H1 (cell line): ENCODE measurements around the gene ASTN1. TPM values are rescaled to one million over a fixed set of nuclear protein-coding genes. Genes with fewer than 3 reads are reported as not detected.

ENCODE experiments used
- CTCF ChIA-PET: fragments of 300-600 bp; sonication (Branson Sonifier 250); formaldehyde crosslinking; loops from one replicate; lab custom pipeline; 2021; ENCODE audit not compliant: partially characterized antibody; lab: Charles Lee
- POLR2A ChIA-PET: fragments of 300-600 bp; sonication (Branson Sonifier 250); formaldehyde crosslinking; loops from one replicate; lab custom pipeline; 2021; ENCODE audit warnings: inconsistent platforms; ENCODE audit not compliant: partially characterized antibody; lab: Charles Lee
- DNase-seq, 2 experiments: peaks; one replicate each; pipeline versions ENCODE4 v3.0.0 to v3.0.0-alpha.2; 2010 to 2022; ENCODE audit warnings: low spot score in 2 of 2, low read depth in 1 of 2, mixed read lengths in 1 of 2
- FAIRE-seq: peaks from 2 replicates; lab custom pipeline; 2011; peaks lifted over from hg19 to GRCh38; lab: Jason Lieb, UNC
- H2AFZ ChIP-seq: 2 replicates; pipeline ENCODE4 v1.8.1; 2012; ENCODE audit warnings: low read length, inconsistent platforms
- H2AK5ac ChIP-seq: 2 replicates; pipeline ENCODE4 v1.6.1; 2013; ENCODE audit warnings: low read depth, low read length
- H2BK120ac ChIP-seq: replicated peaks from 2 replicates; pipeline ENCODE3; 2013; ENCODE audit warnings: low read depth, low read length, inconsistent platforms
- H2BK12ac ChIP-seq: 2 replicates; pipeline ENCODE4 v1.6.1; 2013; ENCODE audit warnings: low read depth, low read length
- H2BK15ac ChIP-seq: 2 replicates; pipeline ENCODE4 v1.6.1; 2013; ENCODE audit warnings: low read length
- H2BK20ac ChIP-seq: 2 replicates; pipeline ENCODE4 v1.6.1; 2013; ENCODE audit warnings: low read length
- H2BK5ac ChIP-seq: 2 replicates; pipeline ENCODE4 v1.6.1; 2013; ENCODE audit warnings: low read depth, low read length
- H3K14ac ChIP-seq: 2 replicates; pipeline ENCODE4 v1.6.1; 2013; ENCODE audit warnings: inconsistent platforms; ENCODE audit not compliant: insufficient read length
- H3K18ac ChIP-seq: 2 replicates; pipeline ENCODE4 v1.6.1; 2013; ENCODE audit warnings: low read length; ENCODE audit errors: extremely low read depth
- H3K23ac ChIP-seq: 2 replicates; pipeline ENCODE4 v1.6.1; 2013; ENCODE audit warnings: inconsistent platforms; ENCODE audit not compliant: insufficient read length
- H3K23me2 ChIP-seq: 2 replicates; pipeline ENCODE4 v1.6.1; 2013; ENCODE audit warnings: low read depth, low read length
- H3K27ac ChIP-seq: 2 replicates; pipeline ENCODE4 v1.6.1; 2011; ENCODE audit warnings: low read depth, low read length, inconsistent platforms
- H3K27me3 ChIP-seq, 4 experiments: replicated peaks in 1 of 4; 1 replicate in 1 of 4; 2 replicates in 3 of 4; pipeline versions ENCODE4 v1.6.1 to v1.8.1; 2011 to 2013; ENCODE audit warnings: low read length in 3 of 4, mild to moderate bottlenecking in 3 of 4, inconsistent platforms in 2 of 4, mixed read lengths in 2 of 4, moderate library complexity in 1 of 4; ENCODE audit not compliant: control insufficient read depth in 3 of 4, insufficient read depth in 3 of 4; ENCODE audit errors: extremely low read depth in 1 of 4
- H3K36me3 ChIP-seq, 4 experiments: 2 replicates each; pipeline versions ENCODE4 v1.6.1 to v1.8.1; 2011 to 2013; ENCODE audit warnings: mild to moderate bottlenecking in 4 of 4, low read length in 3 of 4, moderate library complexity in 2 of 4, control low read depth in 1 of 4, inconsistent platforms in 1 of 4; ENCODE audit not compliant: insufficient read depth in 4 of 4, control insufficient read depth in 2 of 4
- H3K4ac ChIP-seq: replicated peaks from 2 replicates; pipeline ENCODE3; 2013; ENCODE audit warnings: low read length, low read depth, mixed read lengths, inconsistent platforms; ENCODE audit not compliant: insufficient read length
- H3K4me1 ChIP-seq, 4 experiments: replicated peaks in 1 of 4; 1 replicate in 1 of 4; 2 replicates in 3 of 4; pipeline versions ENCODE4 v1.6.1 to v1.8.1; 2011 to 2013; ENCODE audit warnings: low read length in 3 of 4, inconsistent platforms in 2 of 4, mixed read lengths in 1 of 4; ENCODE audit not compliant: insufficient read depth in 4 of 4, control insufficient read depth in 3 of 4
- H3K4me2 ChIP-seq, 2 experiments: 2 replicates each; pipeline versions ENCODE4 v1.6.1 to v1.8.1; 2011 to 2013; ENCODE audit warnings: low read depth in 2 of 2, low read length in 2 of 2, control low read depth in 1 of 2, inconsistent platforms in 1 of 2, mild to moderate bottlenecking in 1 of 2; ENCODE audit not compliant: insufficient read depth in 1 of 2
- H3K4me3 ChIP-seq, 4 experiments: fragments of 200-600, 300-600 bp in 1 of 4; sonication (generic), shearing (Covaris generic), sonication (Bioruptor Twin) in 1 of 4; 2 replicates each; pipeline versions ENCODE4 v1.5.1 to v1.8.1; 2011 to 2016; ENCODE audit warnings: low read length in 4 of 4, low read depth in 3 of 4, control low read depth in 2 of 4, inconsistent platforms in 2 of 4, mild to moderate bottlenecking in 2 of 4, mixed read lengths in 1 of 4, moderate library complexity in 1 of 4; ENCODE audit not compliant: insufficient read depth in 2 of 4; ENCODE audit errors: extremely low read depth in 1 of 4
- H3K56ac ChIP-seq: replicated peaks from 2 replicates; pipeline ENCODE3; 2013; ENCODE audit warnings: low read depth, mild to moderate bottlenecking, mixed read lengths, low read length, inconsistent platforms; ENCODE audit not compliant: insufficient read length
- H3K79me1 ChIP-seq: 2 replicates; pipeline ENCODE4 v1.6.1; 2013; ENCODE audit warnings: low read depth, low read length, control low read depth
- H3K79me2 ChIP-seq, 2 experiments: 2 replicates each; pipeline versions ENCODE4 v1.6.1 to v1.8.1; 2012 to 2013; ENCODE audit warnings: low read length in 2 of 2, mild to moderate bottlenecking in 2 of 2, inconsistent platforms in 1 of 2; ENCODE audit not compliant: insufficient read depth in 2 of 2, control insufficient read depth in 1 of 2
- H3K9ac ChIP-seq, 4 experiments: replicated peaks in 1 of 4; 1 replicate in 1 of 4; 2 replicates in 3 of 4; pipeline versions ENCODE4 v1.6.1 to v1.8.1; 2011 to 2013; ENCODE audit warnings: low read depth in 3 of 4, low read length in 3 of 4, control low read depth in 2 of 4, mild to moderate bottlenecking in 2 of 4, moderate library complexity in 2 of 4, inconsistent platforms in 1 of 4; ENCODE audit errors: extremely low read depth in 1 of 4
- H3K9me3 ChIP-seq, 2 experiments: 2 replicates each; pipeline versions ENCODE4 v1.6.1 to v1.8.1; 2012 to 2013; ENCODE audit warnings: mild to moderate bottlenecking in 2 of 2, moderate library complexity in 2 of 2, control low read depth in 1 of 2, inconsistent platforms in 1 of 2, low read depth in 1 of 2, low read length in 1 of 2, mixed read lengths in 1 of 2; ENCODE audit not compliant: insufficient read depth in 2 of 2
- H4K20me1 ChIP-seq, 2 experiments: replicated peaks in 1 of 2; 2 replicates each; pipeline versions ENCODE3 to v1.8.1; 2011 to 2013; ENCODE audit warnings: inconsistent platforms in 2 of 2, low read length in 2 of 2, mild to moderate bottlenecking in 1 of 2; ENCODE audit not compliant: insufficient read depth in 2 of 2, control insufficient read depth in 1 of 2
- H4K5ac ChIP-seq: 2 replicates; pipeline ENCODE4 v1.6.1; 2013; ENCODE audit warnings: low read length, low read depth, mixed read lengths, inconsistent platforms; ENCODE audit not compliant: insufficient read length
- H4K8ac ChIP-seq: 2 replicates; pipeline ENCODE4 v1.8.0; 2013; ENCODE audit warnings: mild to moderate bottlenecking, moderate library complexity, low read length, inconsistent platforms; ENCODE audit not compliant: insufficient read depth; ENCODE audit errors: extremely low read depth
- H4K91ac ChIP-seq: replicated peaks from 2 replicates; pipeline ENCODE3; 2013; ENCODE audit warnings: low read length, mixed read lengths, inconsistent platforms; ENCODE audit not compliant: insufficient read length
- BRCA1 ChIP-seq: IDR thresholded peaks from 2 replicates; pipeline ENCODE4 v1.6.1; 2012; ENCODE audit warnings: low read depth, low read length, improper control_type of control experiment
- CTBP2 ChIP-seq: IDR thresholded peaks from 2 replicates; pipeline ENCODE4 v1.7.0; 2011; ENCODE audit warnings: borderline replicate concordance, mild to moderate bottlenecking, moderate library complexity, mixed read lengths, low read length; ENCODE audit not compliant: insufficient read depth, insufficient read length
- EZH2 ChIP-seq: fragments of 200-600 bp; sonication (generic); IDR thresholded peaks from 2 replicates; pipeline ENCODE4 v1.7.1; 2012; ENCODE audit warnings: low read depth, mild to moderate bottlenecking, moderate library complexity, low read length, inconsistent platforms; ENCODE audit not compliant: severe bottlenecking
- GABPA ChIP-seq: IDR thresholded peaks from 2 replicates; pipeline ENCODE4 v1.6.1; 2011; ENCODE audit warnings: mild to moderate bottlenecking, low read length, moderate library complexity, borderline replicate concordance; ENCODE audit not compliant: insufficient read depth
- GTF2F1 ChIP-seq: IDR thresholded peaks from 2 replicates; pipeline ENCODE4 v1.6.1; 2012; ENCODE audit warnings: low read depth, low read length, improper control_type of control experiment, borderline replicate concordance
- HDAC6 ChIP-seq: IDR thresholded peaks from one replicate; pipeline ENCODE4 v1.7.1; 2012; ENCODE audit warnings: low read depth, mild to moderate bottlenecking, inconsistent platforms, low read length, moderate library complexity
- JUND ChIP-seq: IDR thresholded peaks from 2 replicates; pipeline ENCODE4 v1.6.1; 2011; ENCODE audit warnings: mild to moderate bottlenecking, improper control_type of control experiment, low read length
- PHF8 ChIP-seq: fragments of 200-600 bp; sonication (generic); conservative IDR thresholded peaks from 2 replicates; pipeline ENCODE4 v1.7.1; 2012; ENCODE audit warnings: low read depth, mild to moderate bottlenecking, inconsistent platforms, low read length, moderate library complexity
- RAD21 ChIP-seq, 2 experiments: IDR thresholded peaks in 1 of 2; conservative IDR thresholded peaks in 1 of 2; 2 replicates each; pipeline ENCODE4 v1.6.1; 2011; ENCODE audit warnings: low read depth in 2 of 2, low read length in 2 of 2, improper control_type of control experiment in 1 of 2, inconsistent platforms in 1 of 2, mild to moderate bottlenecking in 1 of 2, moderate library complexity in 1 of 2
- SUZ12 ChIP-seq: fragments of 200-600 bp; sonication (generic); IDR thresholded peaks from 2 replicates; pipeline ENCODE4 v1.6.1; 2012; ENCODE audit warnings: mild to moderate bottlenecking, inconsistent platforms, low read length, moderate library complexity, mixed read lengths
- TBP ChIP-seq: IDR thresholded peaks from 2 replicates; pipeline ENCODE4 v1.6.1; 2011; ENCODE audit warnings: low read depth, low read length, improper control_type of control experiment
- ZNF274 ChIP-seq: IDR thresholded peaks from 2 replicates; pipeline ENCODE4 v1.7.0; 2012; ENCODE audit warnings: low read length, borderline replicate concordance; ENCODE audit errors: extremely low read depth
- WGBS, 2 experiments: shearing (Covaris generic) in 1 of 2; methylation state at CpG; one replicate each; pipeline versions ENCODE4 v1.1.6 to v1.1.7; 2013 to 2015; ENCODE audit warnings: low lambda C conversion rate in 2 of 2, mixed read lengths in 2 of 2, inconsistent platforms in 1 of 2, low coverage in 1 of 2, missing lambda C conversion rate in 1 of 2; ENCODE audit not compliant: insufficient replicate concordance in 2 of 2, insufficient coverage in 1 of 2, insufficient read length in 1 of 2; ENCODE audit errors: extremely low coverage in 1 of 2, missing lambda C conversion rate in 1 of 2; 5-methylcytosine and 5-hydroxymethylcytosine counted together
- polyA plus RNA-seq, 7 experiments: library from polyadenylated mRNA; depleted of rRNA in 3 of 7; stranded (reverse) in 5 of 7; unstranded in 2 of 7; fragments of >200 nt in 5 of 7; fragments of 200-250 nt in 2 of 7; gene quantifications; 1 replicate in 5 of 7; 2 replicates in 1 of 7; 4 replicates in 1 of 7; pipeline versions ENCODE4 v1.2.1 to v1.2.3, GENCODE V29; 2011 to 2013; ENCODE audit warnings: missing spikeins in 2 of 7, mixed read lengths in 2 of 7
- total RNA-seq: library from RNA; stranded (reverse); fragmentation: NEBNext Ultra II Directional; extraction: Animal tissue kit (Norgen Biotek cat#: 25700); gene quantifications from 2 replicates; pipeline ENCODE4 v1.2.1, GENCODE V29; 2021
- TF ChIP-seq, protein P1 (sequence below): IDR thresholded peaks from 2 replicates; pipeline ENCODE4 v1.6.1; 2011; ENCODE audit warnings: low read length, improper control_type of control experiment

The ASTN1 gene
- total and polyA plus RNA-seq, 2 of the 8 experiments (the other 6 are each of a cell fraction or from before 2014, with no cell fraction given), result 2.9 to 4.1 TPM

DNA sequence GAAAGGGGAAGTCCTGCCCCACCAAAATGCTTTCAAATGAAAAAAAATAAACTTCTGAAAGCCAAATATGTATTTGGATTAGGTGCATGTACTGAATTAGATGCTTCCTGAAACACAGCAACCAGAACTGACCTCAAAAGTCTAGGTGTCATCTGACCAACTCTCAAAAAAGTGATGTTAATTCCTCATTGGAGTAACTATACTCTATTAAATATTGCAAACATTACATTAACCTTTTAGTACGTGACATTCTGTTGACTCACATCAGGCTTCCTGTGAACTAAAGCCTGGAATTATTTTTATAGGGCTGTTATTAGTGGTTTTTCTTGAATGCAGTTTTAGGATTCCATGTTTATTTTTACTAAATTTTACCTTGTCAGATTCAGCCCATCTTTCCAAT is 73.5 kb downstream of the ASTN1 start:
- H3K4me3 ChIP-seq, result no peak overlapping the region
- H2AK5ac ChIP-seq, result no peak overlapping the region
- WGBS, 2 experiments, result 93% methylated on average over 1 of the region's 1 CpG; no CpG with 5 or more reads in 1 of the 2 experiments
- H3K56ac ChIP-seq, result no peak overlapping the region
- ChIA-PET CTCF (interaction anchor here (1.3 kb wide), 1 partner anchor 81 kb away, joined by 3 read pairs; no protein-coding TSS in a partner anchor), POLR2A (no interaction called here)
- TF ChIP-seq GABPA, result no peak
- TF ChIP-seq SUZ12, result no peak
- TF ChIP-seq PHF8, result no peak
- no peak for TF ChIP-seq TBP
- TF ChIP-seq BRCA1, result no peak
- TF ChIP-seq JUND, result no peak
- TF ChIP-seq, protein P1, sequence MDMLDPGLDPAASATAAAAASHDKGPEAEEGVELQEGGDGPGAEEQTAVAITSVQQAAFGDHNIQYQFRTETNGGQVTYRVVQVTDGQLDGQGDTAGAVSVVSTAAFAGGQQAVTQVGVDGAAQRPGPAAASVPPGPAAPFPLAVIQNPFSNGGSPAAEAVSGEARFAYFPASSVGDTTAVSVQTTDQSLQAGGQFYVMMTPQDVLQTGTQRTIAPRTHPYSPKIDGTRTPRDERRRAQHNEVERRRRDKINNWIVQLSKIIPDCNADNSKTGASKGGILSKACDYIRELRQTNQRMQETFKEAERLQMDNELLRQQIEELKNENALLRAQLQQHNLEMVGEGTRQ, result no peak
- no peak for TF ChIP-seq ZNF274
- TF ChIP-seq EZH2, result no peak
- TF ChIP-seq GTF2F1, result no peak
- TF ChIP-seq RAD21 (IDR thresholded peaks at IDR 0.05 in 1 of 2, conservative IDR thresholded peaks at IDR 0.05 in 1 of 2; ENCODE audit: low read depth in 2 of 2, low read length in 2 of 2), result no peak
- TF ChIP-seq HDAC6, result no peak
- no peak for TF ChIP-seq CTBP2
- H4K20me1 ChIP-seq, result no peaks in the 10 kb centered on the region
- H2BK5ac ChIP-seq, result no peak overlapping the region
- no peak overlapping the region for H3K4ac ChIP-seq
- no peak overlapping the region for H2BK120ac ChIP-seq
- H2AFZ ChIP-seq, result no peak overlapping the region
- H2BK20ac ChIP-seq, result no peak overlapping the region
- no peak overlapping the region for H4K5ac ChIP-seq
- H4K8ac ChIP-seq, result no peak overlapping the region
- no peak overlapping the region for H3K9ac ChIP-seq
- no peak overlapping the region for H3K18ac ChIP-seq
- no peak overlapping the region for H2BK12ac ChIP-seq
- no peaks in the 10 kb centered on the region for H3K79me2 ChIP-seq
- H3K4me2 ChIP-seq, result no peak overlapping the region
- no peak overlapping the region for H3K23ac ChIP-seq
- no peaks in the 10 kb centered on the region for H3K36me3 ChIP-seq
- H3K23me2 ChIP-seq, result no peaks in the 10 kb centered on the region
- no peak overlapping the region for H4K91ac ChIP-seq
- H3K27me3 ChIP-seq, result no peaks in the 10 kb centered on the region
- H2BK15ac ChIP-seq, result no peak overlapping the region
- no peak overlapping the region for H3K14ac ChIP-seq
- FAIRE-seq, result no peak
- H3K4me1 ChIP-seq, result peaks cover 0 to 2% (median 0%) of the 10 kb centered on the region in 4 experiments; a peak in 1 of 7 replicates
- no peak overlapping the region for H3K27ac ChIP-seq
- no peaks in the 10 kb centered on the region for H3K79me1 ChIP-seq
- no peaks in the 10 kb centered on the region for H3K9me3 ChIP-seq
- no peak for DNase-seq
